Adrenal gland (tissue), 12 donors: Measurements from ENCODE around the gene CMTM6. TPM values are rescaled to one million over a fixed set of nuclear protein-coding genes. Genes with fewer than 3 reads are reported as not detected.

Source experiments
- DNase-seq, 7 donors: peaks; one replicate each; pipeline ENCODE4 v3.0.0-alpha.2; 2019 to 2020
- H3K27ac ChIP-seq, 5 donors: fragments of 200-600 bp; sonication (generic) in 4 of 5; 1 replicate in 3 of 5; 2 replicates in 2 of 5; pipeline versions ENCODE4 v1.5.1 to v1.8.0; 2016 to 2020; ENCODE audit warnings: mild to moderate bottlenecking in 1 of 5
- H3K27me3 ChIP-seq: fragments of 200-600 bp; 2 replicates; pipeline ENCODE4 v1.8.0; 2021
- H3K36me3 ChIP-seq, 2 donors: fragments of 200-600 bp; replicated peaks in 1 of 2; 1 replicate in 1 of 2; 2 replicates in 1 of 2; pipeline versions ENCODE4 v1.5.1 to v1.8.0; 2018 to 2022
- H3K4me1 ChIP-seq, 2 donors: fragments of 200-600 bp; replicated peaks in 1 of 2; 1 replicate in 1 of 2; 2 replicates in 1 of 2; pipeline versions ENCODE4 v1.5.1 to v1.8.0; 2018 to 2021
- H3K4me3 ChIP-seq, 4 donors: fragments of 200-600 bp; sonication (generic) in 3 of 4; one replicate each; pipeline ENCODE4 v1.5.1; 2016 to 2018
- H3K9me3 ChIP-seq, 3 donors: fragments of 200-600 bp; sonication (generic) in 1 of 3; replicated peaks in 1 of 3; 1 replicate in 2 of 3; 2 replicates in 1 of 3; pipeline versions ENCODE4 v1.5.1 to v1.8.0; 2016 to 2021
- CTCF ChIP-seq, 6 experiments: fragments of 450-650 bp in 4 of 6; fragments of 200-600 bp in 2 of 6; sonication (generic) in 1 of 6; IDR thresholded peaks; 1 replicate in 5 of 6; 2 replicates in 1 of 6; pipeline versions ENCODE4 v1.5.1 to v1.8.0; 2016 to 2021; ENCODE audit warnings: antibody characterized with exemption in 6 of 6, mild to moderate bottlenecking in 2 of 6, moderate library complexity in 1 of 6
- POLR2A ChIP-seq, 2 donors: fragments of 450-650 bp; IDR thresholded peaks; one replicate each; pipeline ENCODE4 v1.6.1; 2017; ENCODE audit warnings: antibody characterized with exemption in 2 of 2, mild to moderate bottlenecking in 2 of 2, moderate library complexity in 1 of 2
- WGBS, 4 donors: extraction: QIAGEN DNeasy Blood & Tissue Kit in 2 of 4; methylation state at CpG; one replicate each; pipeline versions ENCODE4 v1.1.5 to v1.1.7; 2013 to 2017; 5-methylcytosine and 5-hydroxymethylcytosine counted together
- intact Hi-C, 2 donors: fragments of 100-400 bp; cut with DNase I; formaldehyde crosslinking; loops; one replicate each; pipeline versions ENCODE4 v1.14.1 to v1.15.0; 2022 to 2023
- polyA plus RNA-seq, 3 donors: library from polyadenylated mRNA; stranded (reverse); fragments of 200-250 nt in 2 of 3; fragments of 350-450 nt in 1 of 3; fragmentation: Illumina TruSeq in 1 of 3; extraction: RNeasy Lipid Tissue Mini Kit (QIAGEN cat#74804) in 1 of 3; gene quantifications; one replicate each; pipeline ENCODE4 v1.2.3, GENCODE V29; 2013 to 2014
- total RNA-seq, 9 donors: library from RNA; depleted of rRNA in 4 of 9; stranded (reverse); fragments of >200 nt in 4 of 9; fragments of 120-200 nt in 1 of 9; fragmentation: NEBNext Ultra II Directional in 1 of 9; extraction: Animal tissue kit (Norgen Biotek cat#: 25700) in 1 of 9; gene quantifications; one replicate each; pipeline versions ENCODE4 v1.1.0 to v1.2.4, GENCODE V29; 2013 to 2023
- donor health status: healthy with polysubstance abuse.
- donor health status: Bipolar disorder and iron deficiency.
- donor health status: DM: yes; HTN: yes; CAD: no.
- donor health status: DM: no; HTN: no; CAD: no.
- donor health status: DM: no; HTN: no; CAD: no.
- donor health status: DM: yes; HTN: yes; CAD: no.

Gene CMTM6
- total and polyA plus RNA-seq, 12 donors = 13.5 to 62.5 (median 42.4) TPM

GRCh38 chr3:32540899-32541298 is 38.2 kb upstream of the CMTM6 start:
- Histone ChIP-seq H3K27me3 (no peaks in the 10 kb centered on the region), H3K9me3 (no peaks in the 10 kb centered on the region), H3K27ac (no peak overlapping the region), H3K4me1 (peaks cover 0 to 6% of the 10 kb centered on the region in 2 donors), H3K36me3 (peaks cover 0 to 7% of the 10 kb centered on the region in 2 donors), H3K4me3 (no peak overlapping the region)
- 93 to 99% (median 96%) methylated on average over 4 of the region's 4 CpGs for WGBS, 4 donors
- no peak for DNase-seq
- intact Hi-C loops = no loop called here
- TF ChIP-seq POLR2A (IDR thresholded peaks at IDR 0.05) (no peak), CTCF (IDR thresholded peaks at IDR 0.05) (no peak)

- Histone ChIP-seq H3K36me3 (peaks cover 0 to 9% of the 10 kb centered on the region in 2 donors), H3K9me3 (no peaks in the 10 kb centered on the region), H3K4me1 (no peaks in the 10 kb centered on the region), H3K27ac (no peak overlapping the region), H3K4me3 (no peak overlapping the region), H3K27me3 (no peaks in the 10 kb centered on the region)
- no peak for DNase-seq
- WGBS, 4 donors = 98 to 100% (median 99%) methylated on average over 1 of the region's 1 CpG
- intact Hi-C loops = no loop called here
- TF ChIP-seq POLR2A (IDR thresholded peaks at IDR 0.05) = no peak
- TF ChIP-seq CTCF (IDR thresholded peaks at IDR 0.05) = no peak
Observed at GRCh38 chr3:32532434-32532833, 29.8 kb upstream of the CMTM6 start.

- Histone ChIP-seq H3K4me3 (no peak overlapping the region), H3K27me3 (no peaks in the 10 kb centered on the region), H3K4me1 (no peaks in the 10 kb centered on the region), H3K9me3 (no peaks in the 10 kb centered on the region), H3K27ac (no peak overlapping the region), H3K36me3 (peaks cover 0 to 17% of the 10 kb centered on the region in 2 donors)
- TF ChIP-seq CTCF (IDR thresholded peaks at IDR 0.05) (no peak), POLR2A (IDR thresholded peaks at IDR 0.05) (no peak)
- intact Hi-C loops = no loop called here
- no peak for DNase-seq
Observed at GRCh38 chr3:32531010-32531647, 28.5 kb upstream of the CMTM6 start.

GRCh38 chr3:32525720-32526119 is 23.1 kb upstream of the CMTM6 start:
- Histone ChIP-seq H3K4me1 (no peaks in the 10 kb centered on the region), H3K9me3 (no peaks in the 10 kb centered on the region), H3K27me3 (no peaks in the 10 kb centered on the region), H3K36me3 (peaks cover 0 to 17% of the 10 kb centered on the region in 2 donors), H3K27ac (no peak overlapping the region), H3K4me3 (no peak overlapping the region)
- DNase-seq = no peak
- no peak for TF ChIP-seq POLR2A (IDR thresholded peaks at IDR 0.05)
- TF ChIP-seq CTCF (IDR thresholded peaks at IDR 0.05) = no peak
- intact Hi-C loops = no loop called here
